Hepatocyte (in vitro differentiated cells): ENCODE data around the gene AUH. TPM values are rescaled to one million over a fixed set of nuclear protein-coding genes. Genes with fewer than 3 reads are reported as not detected.

Source experiments
- DNase-seq: peaks from one replicate; pipeline ENCODE4 v3.0.0-alpha.2; 2016; ENCODE audit warnings: low spot score
- H2AFZ ChIP-seq: fragments of 200-600 bp; sonication (generic); 2 replicates; pipeline ENCODE4 v1.6.0; 2016; ENCODE audit warnings: antibody characterized with exemption, mild to moderate bottlenecking
- H3K27ac ChIP-seq: fragments of 200-600 bp; sonication (generic); 2 replicates; pipeline ENCODE4 v1.5.1; 2016; ENCODE audit warnings: mild to moderate bottlenecking
- H3K27me3 ChIP-seq: fragments of 200-600 bp; sonication (generic); 2 replicates; pipeline ENCODE4 v1.6.1; 2016
- H3K36me3 ChIP-seq: fragments of 200-600 bp; sonication (generic); replicated peaks from 2 replicates; pipeline ENCODE4 v1.5.1; 2016; ENCODE audit warnings: low read depth; ENCODE audit not compliant: insufficient read depth
- H3K4me1 ChIP-seq: fragments of 200-600 bp; sonication (generic); 2 replicates; pipeline ENCODE4 v1.5.1; 2016; ENCODE audit warnings: mild to moderate bottlenecking, moderate library complexity; ENCODE audit not compliant: insufficient read depth
- H3K4me2 ChIP-seq: fragments of 200-600 bp; sonication (generic); 2 replicates; pipeline ENCODE4 v1.6.0; 2016
- H3K4me3 ChIP-seq: fragments of 200-600 bp; sonication (generic); 2 replicates; pipeline ENCODE4 v1.5.1; 2016; ENCODE audit warnings: mild to moderate bottlenecking
- H3K79me2 ChIP-seq: fragments of 200-600 bp; sonication (generic); 2 replicates; pipeline ENCODE4 v1.6.0; 2017; ENCODE audit warnings: mild to moderate bottlenecking
- H3K9me2 ChIP-seq: fragments of 200-600 bp; sonication (generic); replicated peaks from 2 replicates; pipeline ENCODE4 v1.6.0; 2017; ENCODE audit warnings: mild to moderate bottlenecking; ENCODE audit not compliant: insufficient read depth
- H3K9me3 ChIP-seq: fragments of 200-600 bp; sonication (generic); 2 replicates; pipeline ENCODE4 v1.5.1; 2016; ENCODE audit warnings: low read depth, mild to moderate bottlenecking
- H4K20me1 ChIP-seq: fragments of 200-600 bp; sonication (generic); 2 replicates; pipeline ENCODE4 v1.6.0; 2016; ENCODE audit warnings: mild to moderate bottlenecking; ENCODE audit not compliant: insufficient read depth, poor library complexity, severe bottlenecking
- CTCF ChIP-seq: fragments of 200-600 bp; sonication (generic); IDR thresholded peaks from 2 replicates; pipeline ENCODE4 v1.5.1; 2016; ENCODE audit warnings: antibody characterized with exemption, mild to moderate bottlenecking; ENCODE audit not compliant: poor library complexity
- EZH2 ChIP-seq: fragments of 200-600 bp; sonication (generic); IDR thresholded peaks from 2 replicates; pipeline ENCODE4 v1.6.1; 2016; ENCODE audit warnings: antibody characterized with exemption, mild to moderate bottlenecking, borderline replicate concordance
- EZH2phosphoT487 ChIP-seq: fragments of 200-600 bp; sonication (generic); IDR thresholded peaks from one replicate; pipeline ENCODE4 v1.6.1; 2018; ENCODE audit warnings: antibody characterized with exemption, mild to moderate bottlenecking, low read depth, moderate library complexity; ENCODE audit not compliant: unreplicated experiment, severe bottlenecking
- WGBS: methylation state at CpG from one replicate; pipeline ENCODE4 v1.1.6; 2016; ENCODE audit warnings: low lambda C conversion rate; ENCODE audit errors: missing lambda C conversion rate; 5-methylcytosine and 5-hydroxymethylcytosine counted together
- polyA plus RNA-seq: library from polyadenylated mRNA; unstranded; fragments of >200 nt; fragmentation: Nextera tagmentation; extraction: Ambion mirVana; gene quantifications from 2 replicates; pipeline ENCODE4 v1.2.1, GENCODE V29; 2016
- total RNA-seq: library from RNA; depleted of rRNA; stranded (reverse); fragments of >200 nt; gene quantifications from 2 replicates; pipeline ENCODE4 v1.2.3, GENCODE V29; 2014

The AUH gene
- total and polyA plus RNA-seq, 2 experiments from 2014 or later: 19.5 to 25.0 TPM

GRCh38 chr9:91346644-91347043 is 15.1 kb downstream of the AUH start:
- no peak for DNase-seq
- H3K79me2 ChIP-seq: peaks cover 33% of the 10 kb centered on the region

GRCh38 chr9:91345978-91346377 is 15.7 kb downstream of the AUH start:
- H3K4me2 ChIP-seq: no peak overlapping the region
- H3K4me1 ChIP-seq: no peaks in the 10 kb centered on the region
- H3K27me3 ChIP-seq: no peaks in the 10 kb centered on the region
- H3K79me2 ChIP-seq: peaks cover 31% of the 10 kb centered on the region
- 84% methylated on average over 4 of the region's 4 CpGs for WGBS
- peaks cover 4% of the 10 kb centered on the region for H3K9me3 ChIP-seq
- no peaks in the 10 kb centered on the region for H4K20me1 ChIP-seq
- H3K9me2 ChIP-seq: no peaks in the 10 kb centered on the region
- no peak for TF ChIP-seq EZH2phosphoT487
- no peak for TF ChIP-seq EZH2
- TF ChIP-seq CTCF: no peak
- no peaks in the 10 kb centered on the region for H3K36me3 ChIP-seq
- no peak overlapping the region for H3K4me3 ChIP-seq
- H3K27ac ChIP-seq: no peak overlapping the region
- DNase-seq: no peak
- no peak overlapping the region for H2AFZ ChIP-seq

More at GRCh38 chr9:91346644-91347043, 15.1 kb downstream of the AUH start:
- peaks cover 4% of the 10 kb centered on the region for H3K9me3 ChIP-seq
- no peak overlapping the region for H3K4me2 ChIP-seq
- H3K4me1 ChIP-seq: no peaks in the 10 kb centered on the region
- H3K4me3 ChIP-seq: no peak overlapping the region
- TF ChIP-seq EZH2: no peak
- TF ChIP-seq CTCF: no peak
- TF ChIP-seq EZH2phosphoT487: no peak
- 100% methylated on average over 1 of the region's 1 CpG for WGBS
- H3K9me2 ChIP-seq: no peaks in the 10 kb centered on the region
- no peaks in the 10 kb centered on the region for H4K20me1 ChIP-seq
- H3K27me3 ChIP-seq: no peaks in the 10 kb centered on the region
- H3K36me3 ChIP-seq: no peaks in the 10 kb centered on the region
- no peak overlapping the region for H3K27ac ChIP-seq
- no peak overlapping the region for H2AFZ ChIP-seq

- no peak for DNase-seq
- no peaks in the 10 kb centered on the region for H4K20me1 ChIP-seq
- H3K9me3 ChIP-seq: peaks cover 4% of the 10 kb centered on the region
- H3K36me3 ChIP-seq: no peaks in the 10 kb centered on the region
- H3K27ac ChIP-seq: no peak overlapping the region
- H3K4me2 ChIP-seq: no peak overlapping the region
- WGBS: 72% methylated on average over 3 of the region's 3 CpGs
- H3K9me2 ChIP-seq: no peaks in the 10 kb centered on the region
- H2AFZ ChIP-seq: no peak overlapping the region
- TF ChIP-seq CTCF: no peak
- TF ChIP-seq EZH2: no peak
- TF ChIP-seq EZH2phosphoT487: no peak
- H3K79me2 ChIP-seq: peaks cover 21% of the 10 kb centered on the region
- H3K4me3 ChIP-seq: no peak overlapping the region
- no peaks in the 10 kb centered on the region for H3K27me3 ChIP-seq
- no peaks in the 10 kb centered on the region for H3K4me1 ChIP-seq
Observed at GRCh38 chr9:91342575-91342974, 19.1 kb downstream of the AUH start.

- H3K36me3 ChIP-seq: no peaks in the 10 kb centered on the region
Observed at GRCh38 chr9:91341749-91342148, 20.0 kb downstream of the AUH start.

More at GRCh38 chr9:91341749-91342148, 20.0 kb downstream of the AUH start:
- Histone ChIP-seq H3K4me3 (no peak overlapping the region), H2AFZ (no peak overlapping the region), H3K9me2 (no peaks in the 10 kb centered on the region), H3K27ac (no peak overlapping the region), H4K20me1 (no peaks in the 10 kb centered on the region), H3K4me2 (no peak overlapping the region), H3K4me1 (no peaks in the 10 kb centered on the region), H3K9me3 (peaks cover 4% of the 10 kb centered on the region), H3K79me2 (peaks cover 16% of the 10 kb centered on the region), H3K27me3 (no peaks in the 10 kb centered on the region)
- TF ChIP-seq EZH2 (no peak), CTCF (no peak), EZH2phosphoT487 (no peak)
- DNase-seq: no peak
- 90% methylated on average over 3 of the region's 3 CpGs for WGBS
